DMS53 (cell line): Measurements from ENCODE around the gene UNC5C.

Source experiments
- DNase-seq: peaks from one replicate; lab custom pipeline; 2025; lab: John Stamatoyannopoulos, UW

Gene UNC5C

GRCh38 chr4:95217197-95217596 is 331.6 kb downstream of the UNC5C start:
- DNase-seq: no peak

DNA sequence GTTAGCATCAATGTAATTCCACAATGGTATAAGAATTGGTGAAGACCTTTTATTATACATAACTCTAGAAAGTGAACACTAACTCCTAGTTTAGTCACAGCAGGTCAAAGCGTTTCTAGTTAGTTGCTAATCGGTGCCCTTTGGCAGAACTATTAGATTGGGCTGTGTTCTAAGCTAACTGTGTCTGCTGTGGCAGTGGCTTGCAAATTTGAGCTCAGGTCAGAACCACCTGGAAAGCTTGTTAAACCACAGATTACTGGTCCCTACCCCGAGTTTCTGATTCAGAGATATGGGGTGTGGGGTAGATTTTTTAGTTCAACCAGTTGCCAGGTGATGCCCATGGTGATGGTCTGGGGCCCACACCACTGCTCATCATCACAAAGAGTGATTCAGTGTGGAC is 332.1 kb downstream of the UNC5C start:
- no peak for DNase-seq

GRCh38 chr4:95215991-95216605 is 332.7 kb downstream of the UNC5C start:
- DNase-seq: no peak

DNA sequence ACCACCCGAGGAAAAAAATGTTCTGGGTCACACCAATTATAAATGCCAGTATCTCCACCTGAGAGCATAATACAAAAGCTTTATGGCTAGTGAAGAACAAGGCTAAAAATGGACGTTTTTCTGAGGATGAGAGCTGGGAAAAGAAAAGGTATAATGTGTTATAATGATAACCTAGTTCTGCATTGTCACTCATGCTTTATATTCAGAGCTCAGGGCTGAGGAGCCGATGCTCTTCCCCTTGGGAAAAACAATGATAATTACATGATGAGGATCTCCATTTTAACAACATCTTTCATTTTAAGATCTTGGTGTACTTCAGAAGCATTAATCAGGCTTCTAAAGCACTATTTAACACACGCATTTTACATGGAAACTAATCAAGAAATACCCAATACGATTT is 333.7 kb downstream of the UNC5C start:
- no peak for DNase-seq

DNA sequence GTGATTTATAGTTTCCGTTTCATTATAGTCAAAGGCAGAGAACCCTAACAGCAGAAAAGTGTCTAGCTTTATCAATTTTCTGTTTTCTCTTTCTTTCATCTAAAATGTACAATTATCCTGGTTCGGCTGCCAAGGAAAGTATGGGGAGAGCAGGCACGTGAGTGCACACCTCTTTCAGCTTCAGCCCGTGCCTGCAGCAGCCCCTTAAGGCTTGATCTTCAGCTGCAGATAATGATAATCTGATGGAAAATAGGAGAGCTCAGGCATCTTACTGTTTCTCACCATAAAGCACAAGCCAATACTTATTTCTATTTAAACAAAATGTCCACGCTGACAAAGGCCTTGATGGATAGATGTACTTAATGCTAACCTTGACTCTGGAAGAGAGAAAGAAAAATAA is 334.4 kb downstream of the UNC5C start:
- DNase-seq: no peak

- no peak for DNase-seq
Measured at GRCh38 chr4:95213366-95213765, 335.4 kb downstream of the UNC5C start.

- DNase-seq: no peak
Measured at GRCh38 chr4:95212692-95213091, 336.1 kb downstream of the UNC5C start.

- DNase-seq: no peak
Measured at GRCh38 chr4:95209927-95210326, 338.8 kb downstream of the UNC5C start.

- DNase-seq: peak; percentile 57
Measured at GRCh38 chr4:95204873-95205272, 343.9 kb downstream of the UNC5C start.

- DNase-seq: no peak
Measured at GRCh38 chr4:95204267-95204844, 344.4 kb downstream of the UNC5C start.

GRCh38 chr4:95198961-95199360 is 349.8 kb downstream of the UNC5C start:
- no peak for DNase-seq

GRCh38 chr4:95197353-95197752 is 351.4 kb downstream of the UNC5C start:
- DNase-seq: no peak

GRCh38 chr4:95193391-95194224 is 355.2 kb downstream of the UNC5C start:
- no peak for DNase-seq

DNA sequence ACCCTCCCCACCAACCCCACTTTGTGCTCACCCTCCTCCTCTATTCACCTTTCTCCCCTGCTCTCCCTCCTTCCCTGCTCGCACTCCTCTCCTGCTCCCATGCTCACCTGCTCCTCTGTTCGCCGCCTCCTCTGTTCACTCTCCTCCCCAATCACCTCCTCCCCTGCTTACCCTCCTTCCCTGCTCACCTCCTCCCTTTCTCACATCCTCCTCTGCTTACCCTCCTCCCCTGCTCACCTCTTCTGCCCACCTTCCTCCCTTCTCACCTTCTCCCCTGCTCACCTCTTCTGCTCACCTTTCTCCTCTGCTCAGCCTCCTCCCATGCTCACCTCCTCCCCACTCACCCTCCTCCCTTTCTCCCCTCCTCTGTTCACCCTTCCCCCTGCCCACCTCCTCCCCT is 357.2 kb downstream of the UNC5C start:
- no peak for DNase-seq

GRCh38 chr4:95190751-95191436 is 357.9 kb downstream of the UNC5C start:
- peak; percentile 9 for DNase-seq

GRCh38 chr4:95188701-95189370 is 359.9 kb downstream of the UNC5C start:
- DNase-seq: no peak

DNA sequence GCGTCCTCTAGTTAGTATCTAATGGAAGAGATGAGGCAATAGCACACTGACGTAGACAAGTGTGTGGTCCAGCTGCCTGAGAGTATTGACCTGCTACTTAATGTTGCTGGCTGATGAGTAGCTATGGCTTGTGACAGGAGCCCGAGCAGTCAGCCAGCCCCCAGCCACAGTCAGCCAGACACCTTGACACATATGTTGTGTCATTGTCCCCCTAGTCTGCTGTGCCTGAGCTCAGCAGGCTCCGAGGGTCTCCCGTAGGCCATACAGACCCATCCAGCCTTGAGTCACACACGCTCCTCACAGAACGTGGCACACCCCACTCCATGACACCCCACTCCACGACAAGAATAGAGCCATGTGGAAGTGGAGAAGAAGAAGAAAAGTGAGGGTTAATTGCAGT is 362.1 kb downstream of the UNC5C start:
- no peak for DNase-seq

GRCh38 chr4:95183656-95184408 is 364.9 kb downstream of the UNC5C start:
- no peak for DNase-seq

GRCh38 chr4:95181996-95182306 is 366.8 kb downstream of the UNC5C start:
- DNase-seq: no peak

GRCh38 chr4:95181243-95181995 is 367.4 kb downstream of the UNC5C start:
- DNase-seq: no peak
